Activated CD4-positive, alpha-beta memory T cell treated with anti-CD3 and anti-CD28 coated beads, Interleukin-2, amount 10 ng/mL, durations not matched to agents 7 days and 5 days (primary cell): ENCODE data around the gene CCNO. TPM values are rescaled to one million over a fixed set of nuclear protein-coding genes. Genes with fewer than 3 reads are reported as not detected.

Experiments
- CTCF ChIA-PET: fragments of 350-600 bp; sonication (Branson Sonifier 250); formaldehyde crosslinking; loops from one replicate; lab custom pipeline; 2021; ENCODE audit warnings: antibody characterized with exemption, inconsistent platforms; lab: Charles Lee
- POLR2A ChIA-PET: fragments of 350-600 bp; sonication (Branson Sonifier 250); formaldehyde crosslinking; loops from one replicate; lab custom pipeline; 2021; ENCODE audit warnings: antibody characterized with exemption; lab: Charles Lee
- DNase-seq: peaks from one replicate; pipeline ENCODE4 v3.0.0-alpha.2; 2020
- H3K27ac Mint-ChIP-seq: one replicate; pipeline ENCODE4 v1.8.0; 2021; ENCODE audit warnings: mild to moderate bottlenecking, mixed read lengths
- H3K27me3 Mint-ChIP-seq: one replicate; pipeline ENCODE4 v1.8.0; 2021; ENCODE audit warnings: mixed read lengths
- H3K36me3 Mint-ChIP-seq: one replicate; pipeline ENCODE4 v1.8.0; 2021; ENCODE audit warnings: low read depth, mixed read lengths
- H3K4me1 Mint-ChIP-seq: one replicate; pipeline ENCODE4 v1.8.0; 2021; ENCODE audit warnings: mixed read lengths
- H3K4me3 Mint-ChIP-seq: one replicate; pipeline ENCODE4 v1.8.0; 2021; ENCODE audit warnings: mild to moderate bottlenecking, mixed read lengths
- H3K9me3 Mint-ChIP-seq: one replicate; pipeline ENCODE4 v1.8.0; 2021; ENCODE audit warnings: mixed read lengths
- total RNA-seq, 2 experiments: library from RNA; stranded (reverse); gene quantifications; one replicate each; pipeline ENCODE4 v1.2.3, GENCODE V29; 2021

CCNO gene, protein sequence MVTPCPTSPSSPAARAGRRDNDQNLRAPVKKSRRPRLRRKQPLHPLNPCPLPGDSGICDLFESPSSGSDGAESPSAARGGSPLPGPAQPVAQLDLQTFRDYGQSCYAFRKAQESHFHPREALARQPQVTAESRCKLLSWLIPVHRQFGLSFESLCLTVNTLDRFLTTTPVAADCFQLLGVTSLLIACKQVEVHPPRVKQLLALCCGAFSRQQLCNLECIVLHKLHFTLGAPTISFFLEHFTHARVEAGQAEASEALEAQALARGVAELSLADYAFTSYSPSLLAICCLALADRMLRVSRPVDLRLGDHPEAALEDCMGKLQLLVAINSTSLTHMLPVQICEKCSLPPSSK
- under 1 TPM in 1 of 2 experiments, not detected in 1; 0.15 TPM for total RNA-seq

DNA sequence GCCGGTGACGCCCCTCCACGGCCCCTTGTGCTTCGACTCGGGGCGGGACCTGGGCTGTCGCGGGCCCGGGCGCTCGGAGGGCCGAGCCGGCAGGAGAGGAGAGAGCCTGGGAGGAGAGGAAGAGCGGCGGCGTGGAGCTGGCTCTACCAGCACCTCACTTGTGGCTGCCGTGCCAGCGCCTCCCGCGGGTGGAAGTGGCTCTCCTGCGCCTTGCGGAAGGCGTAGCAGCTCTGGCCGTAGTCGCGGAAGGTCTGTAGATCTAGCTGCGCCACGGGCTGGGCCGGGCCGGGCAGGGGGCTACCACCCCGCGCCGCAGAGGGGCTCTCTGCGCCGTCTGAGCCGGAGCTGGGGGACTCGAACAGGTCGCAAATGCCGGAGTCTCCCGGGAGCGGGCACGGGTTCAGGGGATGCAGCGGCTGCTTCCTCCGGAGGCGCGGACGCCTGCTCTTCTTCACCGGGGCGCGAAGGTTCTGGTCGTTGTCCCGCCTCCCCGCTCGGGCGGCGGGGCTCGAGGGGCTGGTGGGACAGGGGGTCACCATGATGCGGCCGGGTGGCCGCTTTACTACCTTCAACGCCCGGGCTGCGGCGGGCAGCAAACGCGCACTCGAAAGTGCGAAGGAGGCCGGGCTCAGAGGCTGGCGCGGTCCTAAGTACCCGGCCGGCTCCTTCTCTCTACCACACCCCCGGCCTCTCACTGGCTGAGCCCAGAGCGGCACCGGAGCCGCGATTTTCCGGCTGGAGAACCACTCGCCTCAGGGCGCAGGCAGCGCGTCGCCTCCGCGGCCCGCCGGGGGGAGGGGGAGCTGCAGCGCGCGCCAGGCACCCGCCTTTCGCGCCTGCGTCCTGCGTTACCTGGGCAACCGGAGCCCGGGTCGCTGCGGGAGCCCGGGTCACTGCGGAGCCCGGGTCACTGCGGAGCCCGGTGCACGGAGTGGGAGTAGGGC is at the start of gene CCNO:
Gene CCNO, minus strand, starts transcription at position 624 of the 944 bp plus-strand sequence. Its CDS starts 85 bp downstream, at position 539.
- H3K4me1 Mint-ChIP-seq, result peaks cover 30% of the 10 kb centered on the region
- ChIA-PET POLR2A (interaction anchor here (1.5 kb wide), 1 partner anchor 74 kb away, joined by 5 read pairs; the partner anchor contains the start of gene DHX29), CTCF (interaction anchor here (1.1 to 3.3 kb wide), 7 partner anchors 8 to 126 kb away, joined by 3 to 19 read pairs (median 7); partner anchors contain the start of genes DHX29 and MTREX)
- no peaks in the 10 kb centered on the region for H3K9me3 Mint-ChIP-seq
- H3K27me3 Mint-ChIP-seq, result peaks cover 75% of the 10 kb centered on the region
- DNase-seq, result peak; percentile 64
- no peak within 1 kb of the TSS for H3K27ac Mint-ChIP-seq
- peak within 1 kb of the TSS; percentile 69 for H3K4me3 Mint-ChIP-seq
- H3K36me3 Mint-ChIP-seq, result no peaks in the 10 kb centered on the region

DNA sequence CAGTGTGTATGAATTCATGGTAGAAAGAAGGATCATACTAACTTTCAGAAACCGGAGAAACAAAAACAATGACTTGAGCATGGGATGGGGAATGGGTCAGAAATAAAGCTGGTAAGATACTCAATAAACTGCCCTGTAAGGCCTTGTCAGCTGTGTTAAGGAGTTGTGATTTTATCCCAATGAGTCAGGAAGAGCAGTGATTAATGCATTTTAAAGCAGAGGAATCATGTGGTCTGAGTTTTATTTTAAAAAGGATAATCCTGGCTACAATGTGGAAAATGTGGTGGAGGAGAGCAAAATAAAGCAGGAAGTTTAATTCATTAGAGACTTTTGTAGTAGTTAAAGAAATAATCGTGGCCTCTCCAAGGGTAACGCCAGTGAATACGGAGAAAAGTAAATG is 45.4 kb upstream of the CCNO start:
- H3K27me3 Mint-ChIP-seq, result no peaks in the 10 kb centered on the region
- H3K4me1 Mint-ChIP-seq, result no peaks in the 10 kb centered on the region
- ChIA-PET CTCF (no interaction called here), POLR2A (no interaction called here)
- H3K36me3 Mint-ChIP-seq, result peaks cover 45% of the 10 kb centered on the region
- DNase-seq, result no peak
- H3K9me3 Mint-ChIP-seq, result no peaks in the 10 kb centered on the region
- no peak overlapping the region for H3K4me3 Mint-ChIP-seq
- H3K27ac Mint-ChIP-seq, result no peak overlapping the region

DNA sequence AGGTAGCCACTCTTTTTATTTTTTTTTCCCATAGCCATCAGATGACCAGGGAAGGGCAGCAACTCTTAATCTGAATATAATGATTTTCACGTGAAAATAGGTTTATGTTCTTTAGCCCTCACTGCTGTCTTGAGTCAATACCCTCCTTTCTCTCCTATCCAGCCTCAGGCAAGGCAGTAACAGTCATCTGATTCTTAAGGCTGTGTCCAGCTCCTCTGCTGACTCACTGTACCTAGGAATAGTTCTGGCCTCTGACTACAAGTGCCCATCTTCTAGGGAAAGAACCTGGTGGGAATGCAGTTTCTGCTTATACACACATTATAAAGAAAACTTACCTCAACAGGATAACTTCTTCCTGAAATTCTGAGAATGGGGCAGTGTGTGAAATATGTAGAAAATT is 43.4 kb upstream of the CCNO start:
- no peaks in the 10 kb centered on the region for H3K9me3 Mint-ChIP-seq
- ChIA-PET POLR2A (no interaction called here), CTCF (no interaction called here)
- no peaks in the 10 kb centered on the region for H3K27me3 Mint-ChIP-seq
- no peak for DNase-seq
- peaks cover 38% of the 10 kb centered on the region for H3K36me3 Mint-ChIP-seq
- no peaks in the 10 kb centered on the region for H3K4me1 Mint-ChIP-seq
- H3K27ac Mint-ChIP-seq, result no peak overlapping the region
- H3K4me3 Mint-ChIP-seq, result no peak overlapping the region

- Mint-ChIP-seq H3K36me3 (peaks cover 34% of the 10 kb centered on the region), H3K9me3 (no peaks in the 10 kb centered on the region), H3K4me1 (no peaks in the 10 kb centered on the region), H3K4me3 (no peak overlapping the region), H3K27me3 (no peaks in the 10 kb centered on the region), H3K27ac (no peak overlapping the region)
- no peak for DNase-seq
- POLR2A ChIA-PET, result no interaction called here
- CTCF ChIA-PET, result no interaction called here
These were observed 24.9 kb upstream of the CCNO start for GRCh38 chr5:55258339-55258738.

- CTCF ChIA-PET, result no interaction called here
- Mint-ChIP-seq H3K27me3 (peaks cover 3% of the 10 kb centered on the region), H3K27ac (no peak overlapping the region), H3K4me3 (no peak overlapping the region), H3K4me1 (no peaks in the 10 kb centered on the region), H3K36me3 (peaks cover 19% of the 10 kb centered on the region), H3K9me3 (no peaks in the 10 kb centered on the region)
- POLR2A ChIA-PET, result no interaction called here
- DNase-seq, result no peak
These were observed 21.4 kb upstream of the CCNO start for GRCh38 chr5:55254802-55255201.

DNA sequence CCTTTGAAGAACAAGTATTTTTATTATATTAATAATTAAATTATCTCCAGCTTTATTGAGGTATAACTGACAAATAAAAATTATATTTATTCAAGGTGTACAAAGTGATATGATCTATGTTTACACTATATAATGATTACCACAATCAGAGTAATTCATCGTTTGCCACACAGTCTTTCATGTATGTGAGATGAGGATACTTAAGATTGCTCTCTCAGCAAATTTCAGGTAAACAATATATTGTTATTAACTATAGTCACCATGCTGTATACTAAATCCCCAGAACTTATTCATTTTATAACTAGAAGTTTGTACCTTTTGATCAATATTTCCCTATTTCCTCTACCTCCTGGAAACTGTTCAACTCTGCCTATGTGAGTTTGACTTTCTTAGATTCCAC is 16.7 kb upstream of the CCNO start:
- Mint-ChIP-seq H3K27ac (no peak overlapping the region), H3K9me3 (peaks cover 11% of the 10 kb centered on the region), H3K4me1 (no peaks in the 10 kb centered on the region), H3K4me3 (no peak overlapping the region), H3K27me3 (peaks cover 24% of the 10 kb centered on the region), H3K36me3 (peaks cover 2% of the 10 kb centered on the region)
- CTCF ChIA-PET, result no interaction called here
- POLR2A ChIA-PET, result no interaction called here
- DNase-seq, result no peak

DNA sequence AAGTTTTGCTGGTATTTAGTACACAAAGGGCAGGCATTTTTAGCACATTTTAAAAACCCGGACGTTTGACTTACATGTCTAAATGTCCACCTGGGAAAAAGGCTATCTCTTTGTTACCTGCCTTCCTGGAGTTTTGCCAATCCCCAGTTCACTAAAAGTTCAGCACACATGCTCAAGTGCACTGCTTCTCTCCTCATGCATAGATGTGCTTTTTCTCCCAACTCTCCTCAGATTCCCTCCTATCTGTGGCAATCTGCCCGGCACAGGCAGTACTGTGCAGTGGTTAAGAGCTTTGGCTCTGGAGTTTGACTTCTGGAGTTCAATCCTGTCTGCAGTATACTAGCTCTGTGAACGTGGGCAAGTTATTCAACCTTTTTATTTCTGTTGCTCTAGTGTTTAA is 8.3 kb upstream of the CCNO start:
- ChIA-PET POLR2A (no interaction called here), CTCF (no interaction called here)
- DNase-seq, result no peak
- no peaks in the 10 kb centered on the region for H3K4me1 Mint-ChIP-seq
- no peaks in the 10 kb centered on the region for H3K36me3 Mint-ChIP-seq
- H3K27ac Mint-ChIP-seq, result no peak overlapping the region
- peaks cover 44% of the 10 kb centered on the region for H3K27me3 Mint-ChIP-seq
- H3K4me3 Mint-ChIP-seq, result no peak overlapping the region
- no peaks in the 10 kb centered on the region for H3K9me3 Mint-ChIP-seq

DNA sequence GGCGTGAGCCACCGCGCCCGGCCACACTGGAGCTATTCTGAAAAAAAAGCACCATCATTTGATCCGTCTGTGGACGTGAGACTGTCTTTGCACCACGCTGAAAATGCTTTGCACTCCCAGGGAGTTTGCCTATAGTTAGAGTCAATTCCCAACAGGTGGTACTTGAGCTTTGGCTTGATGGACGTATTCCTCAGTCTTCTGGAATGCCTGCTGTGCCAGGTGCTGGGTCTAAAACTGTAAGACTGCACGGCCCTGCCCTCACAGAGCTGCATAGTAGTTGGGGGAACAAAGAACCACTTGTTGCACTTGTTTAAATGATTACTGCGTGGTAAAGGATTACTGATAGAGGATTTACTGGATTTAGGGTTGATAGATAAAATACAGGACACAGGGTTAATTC is 3.4 kb upstream of the CCNO start:
- H3K27me3 Mint-ChIP-seq, result peaks cover 60% of the 10 kb centered on the region
- ChIA-PET POLR2A (no interaction called here), CTCF (no interaction called here)

GRCh38 chr5:55234121-55234700 is 803 bp upstream of the CCNO start:
- peak overlapping the region; percentile 58 for H3K4me3 Mint-ChIP-seq
- CTCF ChIA-PET, result interaction anchor here (1.6 to 3.3 kb wide), 4 partner anchors 9 to 63 kb away, joined by 4 to 19 read pairs (median 7); no protein-coding TSS in a partner anchor
- POLR2A ChIA-PET, result interaction anchor here (0.9 to 1.5 kb wide), 2 partner anchors 15 to 73 kb away, joined by 3 to 5 read pairs; partner anchors contain the start of gene DHX29
- H3K9me3 Mint-ChIP-seq, result no peaks in the 10 kb centered on the region
- H3K27ac Mint-ChIP-seq, result no peak overlapping the region
- no peak for DNase-seq
- peaks cover 30% of the 10 kb centered on the region for H3K4me1 Mint-ChIP-seq
- H3K27me3 Mint-ChIP-seq, result peaks cover 71% of the 10 kb centered on the region
- no peaks in the 10 kb centered on the region for H3K36me3 Mint-ChIP-seq

More for the DNA sequence above, 3.4 kb upstream of the CCNO start:
- no peaks in the 10 kb centered on the region for H3K9me3 Mint-ChIP-seq
- H3K4me3 Mint-ChIP-seq, result no peak overlapping the region
- peaks cover 14% of the 10 kb centered on the region for H3K4me1 Mint-ChIP-seq
- H3K27ac Mint-ChIP-seq, result no peak overlapping the region
- H3K36me3 Mint-ChIP-seq, result no peaks in the 10 kb centered on the region
- no peak for DNase-seq

- H3K27ac Mint-ChIP-seq, result no peak overlapping the region
These were observed 980 bp downstream of the CCNO start for GRCh38 chr5:55232271-55232984.

GRCh38 chr5:55231919-55232270 is 1.5 kb downstream of the CCNO start:
- ChIA-PET POLR2A (interaction anchor here (1.2 to 1.5 kb wide), 3 partner anchors 61 to 76 kb away, joined by 3 to 4 read pairs (median 3); partner anchors contain the start of genes DHX29 and MTREX), CTCF (interaction anchor here (0.9 to 3.3 kb wide), 7 partner anchors 12 to 365 kb away, joined by 3 to 19 read pairs (median 4); partner anchors contain the start of genes DHX29 and MTREX)
- H3K4me3 Mint-ChIP-seq, result peak overlapping the region; percentile 69
- no peaks in the 10 kb centered on the region for H3K9me3 Mint-ChIP-seq
- no peak for DNase-seq
- H3K4me1 Mint-ChIP-seq, result peaks cover 37% of the 10 kb centered on the region
- no peaks in the 10 kb centered on the region for H3K36me3 Mint-ChIP-seq
- H3K27me3 Mint-ChIP-seq, result peaks cover 79% of the 10 kb centered on the region
- no peak overlapping the region for H3K27ac Mint-ChIP-seq

More at GRCh38 chr5:55232271-55232984, 980 bp downstream of the CCNO start:
- DNase-seq, result no peak
- H3K4me3 Mint-ChIP-seq, result peak overlapping the region; percentile 69
- H3K4me1 Mint-ChIP-seq, result peaks cover 37% of the 10 kb centered on the region
- no peaks in the 10 kb centered on the region for H3K9me3 Mint-ChIP-seq
- H3K27me3 Mint-ChIP-seq, result peaks cover 80% of the 10 kb centered on the region
- no peaks in the 10 kb centered on the region for H3K36me3 Mint-ChIP-seq
- CTCF ChIA-PET, result interaction anchor here (0.9 to 3.3 kb wide), 8 partner anchors 7 to 127 kb away, joined by 3 to 19 read pairs (median 7); partner anchors contain the start of genes DHX29 and MTREX
- POLR2A ChIA-PET, result interaction anchor here (1.5 kb wide), 1 partner anchor 75 kb away, joined by 5 read pairs; the partner anchor contains the start of gene DHX29
